ENCODE data around the gene NOTCH1. TPM values are rescaled to one million over a fixed set of nuclear protein-coding genes. Genes with fewer than 3 reads are reported as not detected.
A peak's percentile ranks its signal among the peaks of the same experiment; 100 is the strongest.

Gene NOTCH1
- total RNA-seq, result 10 to 100 TPM; 67.3 to 73.5 TPM

- peak within 1 kb of the TSS; percentile 78 for H3K27ac Mint-ChIP-seq
- peak within 1 kb of the TSS; percentile 88 for H3K4me3 Mint-ChIP-seq
Observed at GRCh38 chr9:136545965-136546696, at the start of gene NOTCH1. Gene NOTCH1 (minus strand): TSS chr9:136546048. CDS start chr9:136545786, 262 bp downstream.

GRCh38 chr9:136594492-136594891, 48.6 kb upstream of the NOTCH1 start:
- H3K27me3 Mint-ChIP-seq, result no peaks in the 10 kb centered on the region
- H3K9me3 Mint-ChIP-seq (ENCODE audit: low read depth), result no peaks in the 10 kb centered on the region
- no peaks in the 10 kb centered on the region for H3K36me3 Mint-ChIP-seq
- no peak overlapping the region for H3K27ac Mint-ChIP-seq
- ATAC-seq (no peak), DNase-seq (no peak)
- CTCF ChIA-PET, result no interaction called here
- no peaks in the 10 kb centered on the region for H3K4me1 Mint-ChIP-seq
- H3K4me3 Mint-ChIP-seq, result no peak overlapping the region

More at GRCh38 chr9:136545965-136546696, at the start of gene NOTCH1:
- Mint-ChIP-seq H3K9me3 (ENCODE audit: low read depth) (no peaks in the 10 kb centered on the region), H3K4me1 (peaks cover 34% of the 10 kb centered on the region), H3K27me3 (no peaks in the 10 kb centered on the region), H3K36me3 (peaks cover 12% of the 10 kb centered on the region)
- ATAC-seq, result peak; percentile 76
- DNase-seq, result peak; percentile 88
- CTCF ChIA-PET, result no interaction called here

- peaks cover 3% of the 10 kb centered on the region for H3K4me1 Mint-ChIP-seq
- no peaks in the 10 kb centered on the region for H3K27me3 Mint-ChIP-seq
- ATAC-seq, result no peak
- no peaks in the 10 kb centered on the region for H3K36me3 Mint-ChIP-seq
- H3K9me3 Mint-ChIP-seq (ENCODE audit: low read depth), result no peaks in the 10 kb centered on the region
- no peak for DNase-seq
- no peak overlapping the region for H3K27ac Mint-ChIP-seq
- CTCF ChIA-PET, result no interaction called here
- no peak overlapping the region for H3K4me3 Mint-ChIP-seq
Observed at GRCh38 chr9:136593581-136593980, 47.7 kb upstream of the NOTCH1 start.

GRCh38 chr9:136592666-136593065, 46.8 kb upstream of the NOTCH1 start:
- no peaks in the 10 kb centered on the region for H3K9me3 Mint-ChIP-seq (ENCODE audit: low read depth)
- no peaks in the 10 kb centered on the region for H3K27me3 Mint-ChIP-seq
- ATAC-seq (no peak), DNase-seq (no peak)
- no peak overlapping the region for H3K4me3 Mint-ChIP-seq
- no peaks in the 10 kb centered on the region for H3K36me3 Mint-ChIP-seq
- CTCF ChIA-PET, result no interaction called here
- H3K4me1 Mint-ChIP-seq, result peaks cover 9% of the 10 kb centered on the region
- H3K27ac Mint-ChIP-seq, result no peak overlapping the region

GRCh38 chr9:136590821-136591752, 45.2 kb upstream of the NOTCH1 start:
- ATAC-seq (no peak), DNase-seq (no peak)
- CTCF ChIA-PET, result no interaction called here

GRCh38 chr9:136589766-136590763, 44.2 kb upstream of the NOTCH1 start:
- no peak overlapping the region for H3K27ac Mint-ChIP-seq
- DNase-seq (no peak), ATAC-seq (no peak)
- peaks cover 9% of the 10 kb centered on the region for H3K4me1 Mint-ChIP-seq
- H3K27me3 Mint-ChIP-seq, result no peaks in the 10 kb centered on the region
- H3K9me3 Mint-ChIP-seq (ENCODE audit: low read depth), result no peaks in the 10 kb centered on the region
- H3K36me3 Mint-ChIP-seq, result no peaks in the 10 kb centered on the region
- CTCF ChIA-PET, result no interaction called here
- no peak overlapping the region for H3K4me3 Mint-ChIP-seq

More at GRCh38 chr9:136590821-136591752, 45.2 kb upstream of the NOTCH1 start:
- Mint-ChIP-seq H3K4me3 (no peak overlapping the region), H3K36me3 (no peaks in the 10 kb centered on the region), H3K27ac (no peak overlapping the region), H3K4me1 (peaks cover 9% of the 10 kb centered on the region), H3K27me3 (no peaks in the 10 kb centered on the region), H3K9me3 (ENCODE audit: low read depth) (no peaks in the 10 kb centered on the region)

- Mint-ChIP-seq H3K27me3 (no peaks in the 10 kb centered on the region), H3K27ac (no peak overlapping the region), H3K9me3 (ENCODE audit: low read depth) (no peaks in the 10 kb centered on the region), H3K4me3 (no peak overlapping the region), H3K36me3 (no peaks in the 10 kb centered on the region), H3K4me1 (peaks cover 9% of the 10 kb centered on the region)
- ATAC-seq (peak; percentile 20), DNase-seq (no peak)
- CTCF ChIA-PET, result no interaction called here
Observed at GRCh38 chr9:136588663-136589464, 43.0 kb upstream of the NOTCH1 start.

- Mint-ChIP-seq H3K27me3 (no peaks in the 10 kb centered on the region), H3K27ac (no peak overlapping the region), H3K36me3 (no peaks in the 10 kb centered on the region), H3K4me3 (no peak overlapping the region), H3K4me1 (peaks cover 9% of the 10 kb centered on the region), H3K9me3 (ENCODE audit: low read depth) (no peaks in the 10 kb centered on the region)
- CTCF ChIA-PET, result no interaction called here
- DNase-seq, result no peak
- ATAC-seq, result no peak
Observed at GRCh38 chr9:136587944-136588662, 42.3 kb upstream of the NOTCH1 start.

- Mint-ChIP-seq H3K27ac (no peak overlapping the region), H3K27me3 (no peaks in the 10 kb centered on the region), H3K4me1 (peaks cover 9% of the 10 kb centered on the region), H3K9me3 (ENCODE audit: low read depth) (no peaks in the 10 kb centered on the region), H3K36me3 (no peaks in the 10 kb centered on the region), H3K4me3 (no peak overlapping the region)
- DNase-seq (no peak), ATAC-seq (no peak)
- CTCF ChIA-PET, result no interaction called here
Observed at GRCh38 chr9:136587145-136587943, 41.5 kb upstream of the NOTCH1 start.

- no peak for DNase-seq
- CTCF ChIA-PET, result no interaction called here
- no peak for ATAC-seq
- Mint-ChIP-seq H3K4me3 (no peak overlapping the region), H3K27ac (no peak overlapping the region), H3K4me1 (peaks cover 9% of the 10 kb centered on the region), H3K36me3 (no peaks in the 10 kb centered on the region), H3K9me3 (ENCODE audit: low read depth) (no peaks in the 10 kb centered on the region), H3K27me3 (no peaks in the 10 kb centered on the region)
Observed at GRCh38 chr9:136586391-136586953, 40.6 kb upstream of the NOTCH1 start.

GRCh38 chr9:136585531-136586120, 39.8 kb upstream of the NOTCH1 start:
- Mint-ChIP-seq H3K36me3 (no peaks in the 10 kb centered on the region), H3K27ac (no peak overlapping the region), H3K4me1 (peaks cover 9% of the 10 kb centered on the region), H3K27me3 (no peaks in the 10 kb centered on the region), H3K4me3 (no peak overlapping the region), H3K9me3 (ENCODE audit: low read depth) (no peaks in the 10 kb centered on the region)
- CTCF ChIA-PET, result no interaction called here
- ATAC-seq, result no peak
- DNase-seq, result no peak
